PC-9 (cell line): ENCODE results near the gene KRABD2.

ENCODE experiments used
- BruUV-seq: library from RNA; stranded (reverse); fragments of 400-500 nt; replicated peaks from 2 replicates; lab custom pipeline; 2021; lab: Mats Ljungman, UMichigan
- CTCF ChIA-PET: fragments of 300-600 bp; sonication (Branson Sonifier 250); formaldehyde crosslinking; loops from one replicate; lab custom pipeline; 2022; ENCODE audit warnings: antibody characterized with exemption; lab: Charles Lee
- POLR2A ChIA-PET: fragments of 300-600 bp; sonication (Branson Sonifier 250); formaldehyde crosslinking; loops from one replicate; lab custom pipeline; 2022; ENCODE audit warnings: antibody characterized with exemption; ENCODE audit not compliant: unreplicated experiment; lab: Charles Lee
- DNase-seq, 2 experiments: peaks; one replicate each; pipeline versions ENCODE4 v3.0.0 to v3.0.0-alpha.2; 2015 to 2022; ENCODE audit warnings: mixed read lengths in 1 of 2
- H2AFZ ChIP-seq: fragments of 200-600 bp; sonication (generic); 2 replicates; pipeline ENCODE4 v1.8.1; 2017; ENCODE audit warnings: antibody characterized with exemption
- H3F3A ChIP-seq: fragments of 200-600 bp; sonication (generic); 2 replicates; pipeline ENCODE4 v1.8.1; 2017; ENCODE audit warnings: antibody characterized with exemption, mild to moderate bottlenecking, low read depth; ENCODE audit not compliant: insufficient read depth
- H3K27ac ChIP-seq: fragments of 200-600 bp; sonication (generic); 2 replicates; pipeline ENCODE4 v1.6.1; 2016; ENCODE audit warnings: mixed run types
- H3K27me3 ChIP-seq: fragments of 200-600 bp; sonication (generic); 2 replicates; pipeline ENCODE4 v1.6.1; 2016; ENCODE audit warnings: low read depth, mixed run types; ENCODE audit not compliant: insufficient read depth
- H3K36me3 ChIP-seq: fragments of 200-600 bp; sonication (generic); 2 replicates; pipeline ENCODE4 v1.6.1; 2016; ENCODE audit warnings: low read depth, mixed run types
- H3K4me1 ChIP-seq: fragments of 200-600 bp; sonication (generic); replicated peaks from 2 replicates; pipeline ENCODE4 v1.6.1; 2016; ENCODE audit warnings: mixed run types; ENCODE audit not compliant: insufficient read depth
- H3K4me2 ChIP-seq: fragments of 200-600 bp; sonication (generic); 2 replicates; pipeline ENCODE4 v1.6.1; 2017; ENCODE audit warnings: mixed run types
- H3K4me3 ChIP-seq: fragments of 200-600 bp; sonication (generic); 2 replicates; pipeline ENCODE4 v1.6.1; 2016; ENCODE audit warnings: mixed run types
- H3K79me2 ChIP-seq: fragments of 200-600 bp; sonication (generic); 2 replicates; pipeline ENCODE4 v1.6.1; 2017; ENCODE audit warnings: low read depth, mixed run types
- H3K9me2 ChIP-seq: fragments of 200-600 bp; sonication (generic); 2 replicates; pipeline ENCODE4 v1.8.1; 2017; ENCODE audit warnings: mild to moderate bottlenecking; ENCODE audit not compliant: insufficient read depth
- H3K9me3 ChIP-seq: fragments of 200-600 bp; sonication (generic); 2 replicates; pipeline ENCODE4 v1.8.1; 2016; ENCODE audit warnings: low read depth; ENCODE audit not compliant: insufficient read depth
- H4K20me1 ChIP-seq: fragments of 200-600 bp; sonication (generic); 2 replicates; pipeline ENCODE4 v1.8.1; 2017; ENCODE audit not compliant: insufficient read depth
- EZH2 ChIP-seq: fragments of 200-600 bp; sonication (generic); IDR thresholded peaks from 2 replicates; pipeline ENCODE4 v1.8.0; 2017; ENCODE audit warnings: antibody characterized with exemption, low read depth
- intact Hi-C: fragments of 100-400 bp; cut with micrococcal nuclease; formaldehyde crosslinking; loops from one replicate; pipeline ENCODE4 v1.10.0; 2022; ENCODE audit not compliant: unreplicated experiment
- TF ChIP-seq, protein P1 (sequence below): fragments of 200-600 bp; sonication (generic); conservative IDR thresholded peaks from 2 replicates; pipeline ENCODE4 v1.6.1; 2017; ENCODE audit warnings: mixed run types, antibody characterized with exemption, mild to moderate bottlenecking, moderate library complexity

Gene KRABD2

DNA sequence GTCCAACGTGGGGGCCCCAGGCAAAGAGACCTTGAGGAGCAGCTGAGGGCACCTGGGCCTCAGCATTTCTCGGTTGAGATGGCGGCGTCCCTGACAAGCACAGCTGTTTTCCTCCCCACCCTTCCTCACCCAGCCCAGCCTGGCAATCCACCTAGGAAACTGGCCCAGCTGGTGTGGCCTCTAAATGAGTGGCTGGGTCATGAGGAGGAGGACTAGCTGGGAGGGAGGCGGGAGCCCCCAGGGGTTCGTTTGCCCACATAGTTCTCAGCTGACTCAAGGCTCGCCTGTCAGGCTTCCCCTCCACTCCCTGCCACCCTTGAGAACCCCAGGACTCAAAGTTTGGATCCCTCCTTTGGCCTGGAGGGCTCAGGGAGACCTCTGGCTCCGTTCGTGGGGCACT lies 15.2 kb upstream of the KRABD2 start:
- peaks cover 17% of the 10 kb centered on the region; the same call in 1 of the 2 replicates for H3F3A ChIP-seq
- no peaks in the 10 kb centered on the region for H3K9me3 ChIP-seq
- CTCF ChIA-PET: interaction anchor here (0.7 to 1.0 kb wide), 2 partner anchors 8 to 56 kb away, joined by 4 read pairs; partner anchors contain the start of gene RPL26
- peak overlapping the region; percentile 36 for H3K4me2 ChIP-seq
- intact Hi-C loops: no loop called here
- H4K20me1 ChIP-seq: no peaks in the 10 kb centered on the region
- H2AFZ ChIP-seq: no peak overlapping the region
- peak overlapping the region; percentile 15; the same call in 1 of the 2 replicates for H3K27ac ChIP-seq
- no TSS peak for BruUV-seq
- no peaks in the 10 kb centered on the region for H3K27me3 ChIP-seq
- peaks cover 23% of the 10 kb centered on the region for H3K4me1 ChIP-seq
- DNase-seq: peak; percentile 78 to 79
- TF ChIP-seq, protein P1, sequence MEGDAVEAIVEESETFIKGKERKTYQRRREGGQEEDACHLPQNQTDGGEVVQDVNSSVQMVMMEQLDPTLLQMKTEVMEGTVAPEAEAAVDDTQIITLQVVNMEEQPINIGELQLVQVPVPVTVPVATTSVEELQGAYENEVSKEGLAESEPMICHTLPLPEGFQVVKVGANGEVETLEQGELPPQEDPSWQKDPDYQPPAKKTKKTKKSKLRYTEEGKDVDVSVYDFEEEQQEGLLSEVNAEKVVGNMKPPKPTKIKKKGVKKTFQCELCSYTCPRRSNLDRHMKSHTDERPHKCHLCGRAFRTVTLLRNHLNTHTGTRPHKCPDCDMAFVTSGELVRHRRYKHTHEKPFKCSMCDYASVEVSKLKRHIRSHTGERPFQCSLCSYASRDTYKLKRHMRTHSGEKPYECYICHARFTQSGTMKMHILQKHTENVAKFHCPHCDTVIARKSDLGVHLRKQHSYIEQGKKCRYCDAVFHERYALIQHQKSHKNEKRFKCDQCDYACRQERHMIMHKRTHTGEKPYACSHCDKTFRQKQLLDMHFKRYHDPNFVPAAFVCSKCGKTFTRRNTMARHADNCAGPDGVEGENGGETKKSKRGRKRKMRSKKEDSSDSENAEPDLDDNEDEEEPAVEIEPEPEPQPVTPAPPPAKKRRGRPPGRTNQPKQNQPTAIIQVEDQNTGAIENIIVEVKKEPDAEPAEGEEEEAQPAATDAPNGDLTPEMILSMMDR: no peak
- no peak for TF ChIP-seq EZH2
- no peaks in the 10 kb centered on the region for H3K9me2 ChIP-seq
- H3K79me2 ChIP-seq: no peaks in the 10 kb centered on the region
- no peaks in the 10 kb centered on the region for H3K36me3 ChIP-seq
- POLR2A ChIA-PET: interaction anchor here (0.6 to 0.9 kb wide), 2 partner anchors 47 to 170 kb away, joined by 3 read pairs; no protein-coding TSS in a partner anchor
- H3K4me3 ChIP-seq: no peak overlapping the region

DNA sequence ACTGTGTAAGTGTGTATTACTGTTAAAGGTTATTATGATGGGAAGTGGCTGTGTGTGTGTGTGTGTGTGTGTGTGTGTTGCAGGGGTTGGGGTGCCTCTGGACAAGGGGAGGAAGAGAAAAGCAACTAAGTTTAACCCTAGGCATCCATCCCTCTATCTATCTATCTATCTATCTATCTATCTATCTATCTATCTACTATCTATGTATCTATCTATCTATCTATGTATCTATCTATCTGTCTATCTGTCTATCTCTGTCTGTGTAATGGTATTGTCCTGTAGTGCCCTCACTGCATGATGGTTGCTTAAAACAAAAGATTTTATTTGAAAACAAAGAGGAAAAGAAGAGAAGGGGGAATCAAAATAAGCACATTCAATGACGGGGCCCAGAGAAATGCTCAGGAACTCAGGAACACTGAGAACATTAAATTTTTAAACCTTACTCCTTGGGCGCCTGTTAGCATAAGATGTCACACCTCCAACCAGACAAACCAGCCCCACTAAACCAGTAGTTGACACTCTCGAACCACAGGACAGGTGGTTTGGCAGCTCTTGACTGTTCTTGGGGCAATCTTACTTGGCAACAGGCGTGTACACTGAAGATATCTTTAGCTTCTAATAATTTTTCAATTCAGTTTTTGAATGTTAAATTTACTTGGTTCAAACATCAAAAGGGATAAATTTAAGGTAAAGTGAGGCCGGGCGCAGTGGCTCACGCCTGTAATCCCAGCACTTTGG lies 11.6 kb upstream of the KRABD2 start:
- Histone ChIP-seq H3K36me3 (no peaks in the 10 kb centered on the region), H3K4me2 (no peak overlapping the region), H3K4me3 (no peak overlapping the region), H3K9me3 (no peaks in the 10 kb centered on the region), H3K27ac (no peak overlapping the region), H2AFZ (no peak overlapping the region), H4K20me1 (no peaks in the 10 kb centered on the region), H3K27me3 (no peaks in the 10 kb centered on the region), H3K79me2 (no peaks in the 10 kb centered on the region), H3F3A (peaks cover 22% of the 10 kb centered on the region), H3K4me1 (peaks cover 27% of the 10 kb centered on the region), H3K9me2 (no peaks in the 10 kb centered on the region)
- ChIA-PET CTCF (no interaction called here), POLR2A (no interaction called here)
- no TSS peak for BruUV-seq
- no peak for DNase-seq
- no peak for TF ChIP-seq EZH2
- TF ChIP-seq, protein P1: no peak
- intact Hi-C loops: loop anchor here (10.0 kb wide), 2 partner anchors 203 to 1137 kb away; no protein-coding TSS in a partner anchor

DNA sequence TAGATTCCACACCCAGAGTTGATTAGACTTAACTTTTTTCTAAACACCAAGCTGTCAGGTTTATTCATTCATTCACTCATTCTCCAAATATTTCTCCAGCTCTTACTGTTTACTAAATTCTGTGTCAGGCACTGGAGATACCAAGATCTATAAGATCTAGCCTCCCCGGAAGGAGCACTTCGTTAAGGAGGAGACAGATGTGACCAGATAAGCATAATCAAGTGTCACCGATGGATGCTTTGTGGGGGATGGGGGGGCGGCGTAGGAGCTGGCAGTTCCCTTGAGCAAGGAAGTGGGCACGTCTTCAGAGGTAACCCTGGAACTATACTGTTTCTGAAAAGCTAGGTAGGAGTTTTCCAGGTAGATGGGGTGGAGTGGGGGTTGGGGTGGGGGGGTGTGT lies 10.3 kb upstream of the KRABD2 start:
- Histone ChIP-seq H3K79me2 (peaks cover 11% of the 10 kb centered on the region), H3K4me2 (no peak overlapping the region), H2AFZ (no peak overlapping the region), H3K27ac (no peak overlapping the region), H3K27me3 (no peaks in the 10 kb centered on the region), H3K4me1 (peaks cover 24% of the 10 kb centered on the region), H3F3A (peaks cover 31% of the 10 kb centered on the region), H3K36me3 (peaks cover 6% of the 10 kb centered on the region), H3K9me2 (no peaks in the 10 kb centered on the region), H4K20me1 (no peaks in the 10 kb centered on the region), H3K9me3 (no peaks in the 10 kb centered on the region), H3K4me3 (no peak overlapping the region)
- no TSS peak for BruUV-seq
- intact Hi-C loops: loop anchor here (10.0 kb wide), 2 partner anchors 202 to 1138 kb away; no protein-coding TSS in a partner anchor
- no peak for TF ChIP-seq EZH2
- TF ChIP-seq, protein P1: no peak
- CTCF ChIA-PET: no interaction called here
- POLR2A ChIA-PET: no interaction called here
- no peak for DNase-seq
